Suppressor macrophage treated with lipopolysaccharide for 4 hours (primary cell): Measurements from ENCODE around the gene PPP2R5A.
"Not testable (repeated sequence)": the region's sequence is repeated elsewhere in the genome, so short reads cannot be mapped to it uniquely, and the experiment has no call there.

Experiments used
- DNase-seq: peaks from one replicate; pipeline ENCODE4 v3.0.0-alpha.2; 2020

The PPP2R5A gene

GRCh38 chr1:212359794-212360479 lies 74.7 kb downstream of the PPP2R5A start:
- DNase-seq = no peak

- no peak for DNase-seq
These were observed 79.8 kb downstream of the PPP2R5A start for GRCh38 chr1:212364985-212365384.

- DNase-seq = no peak
These were observed 81.7 kb downstream of the PPP2R5A start for GRCh38 chr1:212366901-212367300.

GRCh38 chr1:212367474-212368072 lies 82.4 kb downstream of the PPP2R5A start:
- no peak for DNase-seq

GRCh38 chr1:212368073-212368484 lies 82.9 kb downstream of the PPP2R5A start:
- peak; percentile 74 for DNase-seq

- DNase-seq = no peak
These were observed 90.8 kb downstream of the PPP2R5A start for GRCh38 chr1:212375986-212376385.

GRCh38 chr1:212377644-212378043 lies 92.4 kb downstream of the PPP2R5A start:
- no peak for DNase-seq

- DNase-seq = no peak
These were observed 94.2 kb downstream of the PPP2R5A start for GRCh38 chr1:212379366-212379765.

GRCh38 chr1:212381397-212382035 lies 96.3 kb downstream of the PPP2R5A start:
- peak; percentile 9 for DNase-seq

GRCh38 chr1:212386029-212386428 lies 100.8 kb downstream of the PPP2R5A start:
- no peak for DNase-seq

- no peak for DNase-seq
These were observed 103.9 kb downstream of the PPP2R5A start for GRCh38 chr1:212388985-212389716.

- DNase-seq = not testable (repeated sequence)
These were observed 110.6 kb downstream of the PPP2R5A start for GRCh38 chr1:212395678-212396437.

GRCh38 chr1:212396638-212397037 lies 111.4 kb downstream of the PPP2R5A start:
- no peak for DNase-seq

- no peak for DNase-seq
These were observed 112.0 kb downstream of the PPP2R5A start for GRCh38 chr1:212397171-212397570.

- peak; percentile 22 for DNase-seq
These were observed 115.8 kb downstream of the PPP2R5A start for GRCh38 chr1:212401042-212401441.

GRCh38 chr1:212401838-212402582 lies 116.8 kb downstream of the PPP2R5A start:
- DNase-seq = peak; percentile 59

- peak; percentile 27 for DNase-seq
These were observed 117.6 kb downstream of the PPP2R5A start for GRCh38 chr1:212402666-212403321.

GRCh38 chr1:212410231-212410820 lies 125.1 kb downstream of the PPP2R5A start:
- DNase-seq = peak; percentile 51
